A549 (cell line): ENCODE data around the gene MYH10.

ENCODE experiments used
- CBX8 ChIP-seq: fragments of 200-600 bp; sonication (generic); IDR thresholded peaks from 2 replicates; pipeline ENCODE4 v1.6.1; 2016
- CTCF ChIP-seq: fragments of >200 bp; sonication (Bioruptor Twin); formaldehyde crosslinking; IDR thresholded peaks from 3 replicates; pipeline ENCODE4 v1.5.1; 2016

GRCh38 chr17:8622191-8622590 is 8.3 kb downstream of the MYH10 start:
- TF ChIP-seq CTCF, result no peak
- no peak for TF ChIP-seq CBX8
